Stimulated activated CD4-positive, alpha-beta T cell treated with anti-CD3 and anti-CD28 coated beads, Interleukin-1b, Interleukin-23, amount 100 ng/mL, for 48 hours (primary cell): ENCODE results near the gene RANBP1.

Experiments used
- DNase-seq: peaks from one replicate; pipeline ENCODE4 v3.0.0-alpha.2; 2020

The RANBP1 gene

DNA sequence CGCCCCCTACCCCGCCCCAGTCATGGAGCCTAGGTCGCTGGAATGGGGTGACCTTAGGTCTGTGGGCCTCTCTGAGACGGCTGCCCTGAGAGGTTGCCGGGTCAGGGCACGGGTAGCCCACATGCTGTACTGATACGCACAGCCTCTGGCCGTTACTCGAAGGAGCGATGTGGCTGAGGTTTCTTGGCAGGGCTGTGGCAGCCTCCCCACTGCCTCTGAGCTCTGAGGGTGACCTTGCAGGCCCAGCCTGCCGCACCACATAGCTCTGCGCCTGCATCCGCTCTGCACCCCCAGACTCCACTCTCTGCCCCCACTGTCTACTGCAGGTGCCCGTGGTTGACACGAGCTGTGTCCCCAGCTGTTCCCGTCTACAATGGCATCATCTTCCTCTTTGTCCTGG, 23.0 kb downstream of the RANBP1 start:
- no peak for DNase-seq

GRCh38 chr22:20139391-20140106, 23.6 kb downstream of the RANBP1 start:
- no peak for DNase-seq

- DNase-seq, result no peak
Observed at GRCh38 chr22:20140107-20140445, 24.2 kb downstream of the RANBP1 start.

DNA sequence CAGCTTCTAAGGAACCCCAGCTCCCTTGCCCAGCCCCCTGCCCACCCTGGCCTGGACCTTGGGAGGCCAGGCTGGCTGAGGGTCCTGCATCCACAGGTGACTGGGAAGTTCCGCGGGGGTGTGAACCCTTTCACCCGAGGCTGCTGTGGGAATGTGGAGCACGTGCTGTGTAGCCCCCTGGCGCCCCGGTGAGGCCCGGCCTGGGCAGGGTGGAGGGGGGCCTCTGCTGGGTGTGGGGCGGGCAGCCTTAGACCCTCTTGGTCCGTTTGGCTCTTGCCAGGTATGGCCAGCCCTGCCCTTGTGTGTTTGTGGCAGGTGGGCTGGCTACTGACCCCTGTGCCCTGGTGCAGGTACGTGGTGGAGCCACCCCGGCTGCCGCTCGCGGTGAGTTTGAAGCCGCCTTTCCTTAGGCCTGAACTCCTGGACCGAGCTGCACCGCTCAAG, 24.6 kb downstream of the RANBP1 start:
- DNase-seq, result no peak

DNA sequence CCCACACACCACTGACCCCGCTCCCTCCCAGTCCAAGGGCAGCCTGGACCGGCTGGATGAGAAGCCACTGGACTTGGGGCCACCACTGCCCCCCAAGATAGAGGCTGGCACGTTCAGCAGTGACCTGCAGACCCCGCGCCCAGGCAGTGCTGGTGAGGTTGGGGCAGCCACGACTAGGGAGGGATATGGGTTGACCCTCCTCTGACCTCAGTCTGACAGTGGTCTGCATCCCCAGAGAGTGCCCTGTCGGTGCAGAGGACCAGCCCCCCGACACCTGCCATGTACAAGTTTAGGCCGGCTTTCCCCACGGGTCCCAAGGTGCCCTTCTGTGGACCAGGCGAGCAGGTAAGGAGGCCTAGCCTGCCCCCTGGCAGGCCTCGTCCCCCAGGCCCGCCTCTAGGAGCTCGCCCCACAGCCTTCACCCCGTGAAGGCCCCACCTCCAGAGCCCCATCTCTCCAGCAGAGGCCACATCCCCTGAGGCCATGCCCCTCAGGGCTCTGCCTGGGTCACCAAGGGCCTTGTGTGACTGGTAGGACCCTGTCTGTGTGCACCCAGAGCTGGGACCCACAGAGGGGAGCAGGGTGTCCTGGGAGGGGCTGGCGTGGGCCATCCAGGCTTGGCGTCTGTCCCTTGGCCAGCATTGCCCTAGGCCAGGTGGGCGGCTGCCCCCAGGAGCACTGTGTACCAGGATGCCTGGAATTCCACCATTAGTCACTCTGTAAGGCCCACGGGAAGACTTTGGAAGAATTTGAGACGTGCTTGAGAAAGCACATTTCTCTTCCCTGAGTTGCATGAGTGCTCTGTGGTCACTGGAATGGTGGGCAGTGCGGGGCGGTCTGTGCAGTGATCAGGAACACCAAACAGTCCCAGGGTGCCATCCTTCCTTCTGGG, 25.5 kb downstream of the RANBP1 start:
- no peak for DNase-seq

DNA sequence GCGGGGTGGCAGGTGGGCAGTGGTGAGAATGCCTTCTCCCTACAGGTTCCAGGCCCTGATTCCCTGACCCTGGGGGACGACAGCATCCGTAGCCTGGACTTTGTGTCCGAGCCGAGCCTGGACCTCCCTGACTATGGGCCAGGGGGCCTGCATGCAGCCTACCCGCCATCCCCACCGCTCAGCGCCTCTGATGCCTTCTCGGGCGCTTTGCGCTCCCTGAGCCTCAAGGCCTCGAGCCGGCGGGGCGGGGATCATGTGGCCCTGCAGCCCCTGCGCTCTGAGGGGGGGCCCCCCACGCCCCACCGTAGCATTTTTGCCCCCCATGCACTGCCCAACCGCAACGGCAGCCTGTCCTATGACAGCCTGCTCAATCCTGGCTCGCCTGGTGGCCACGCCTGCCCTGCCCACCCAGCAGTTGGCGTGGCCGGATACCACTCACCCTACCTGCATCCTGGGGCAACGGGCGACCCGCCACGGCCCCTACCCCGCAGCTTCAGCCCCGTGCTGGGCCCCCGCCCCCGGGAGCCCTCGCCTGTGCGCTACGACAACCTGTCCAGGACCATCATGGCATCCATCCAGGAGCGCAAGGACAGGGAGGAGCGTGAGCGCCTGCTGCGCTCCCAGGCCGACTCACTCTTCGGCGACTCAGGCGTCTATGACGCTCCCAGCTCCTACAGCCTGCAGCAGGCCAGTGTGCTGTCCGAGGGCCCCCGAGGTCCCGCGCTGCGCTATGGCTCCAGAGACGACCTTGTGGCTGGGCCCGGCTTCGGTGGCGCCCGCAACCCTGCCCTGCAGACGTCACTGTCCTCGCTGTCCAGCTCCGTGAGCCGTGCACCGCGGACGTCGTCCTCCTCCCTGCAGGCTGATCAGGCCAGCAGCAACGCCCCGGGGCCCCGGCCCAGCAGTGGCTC, 27.1 kb downstream of the RANBP1 start:
- no peak for DNase-seq

GRCh38 chr22:20143883-20144665, 28.2 kb downstream of the RANBP1 start:
- DNase-seq, result no peak

DNA sequence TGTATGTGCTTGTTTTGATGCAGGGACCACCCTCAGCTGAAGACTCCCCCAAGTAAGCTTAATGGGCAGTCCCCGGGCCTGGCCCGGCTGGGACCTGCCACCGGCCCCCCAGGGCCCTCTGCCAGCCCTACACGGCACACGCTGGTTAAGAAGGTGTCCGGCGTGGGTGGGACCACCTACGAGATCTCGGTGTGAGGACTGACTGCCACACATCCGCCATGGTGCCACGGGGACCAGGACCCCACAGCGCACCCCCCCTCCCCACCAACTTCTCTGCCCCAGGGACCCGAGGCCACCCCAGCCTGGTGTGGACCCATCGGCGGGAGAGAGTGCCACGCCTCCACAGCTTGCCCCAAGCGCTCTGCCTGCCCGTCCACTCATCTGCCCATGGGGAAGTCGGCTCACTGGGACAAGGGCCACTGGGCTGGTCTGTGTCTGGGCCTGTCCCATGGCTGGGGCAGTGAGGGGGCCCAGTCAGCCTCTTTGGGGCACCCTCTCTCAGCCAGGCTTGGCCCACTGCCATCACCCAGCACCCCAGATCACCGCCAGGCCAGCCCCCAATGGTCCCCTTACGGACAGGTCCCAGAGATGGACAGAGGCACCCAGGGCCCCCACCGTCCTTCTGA, 29.4 kb downstream of the RANBP1 start:
- no peak for DNase-seq

- DNase-seq, result no peak
Observed at GRCh38 chr22:20145832-20146223, 29.9 kb downstream of the RANBP1 start.

GRCh38 chr22:20146777-20147176, 30.9 kb downstream of the RANBP1 start:
- DNase-seq, result no peak

- DNase-seq, result no peak
Observed at GRCh38 chr22:20147237-20147988, 31.5 kb downstream of the RANBP1 start.

DNA sequence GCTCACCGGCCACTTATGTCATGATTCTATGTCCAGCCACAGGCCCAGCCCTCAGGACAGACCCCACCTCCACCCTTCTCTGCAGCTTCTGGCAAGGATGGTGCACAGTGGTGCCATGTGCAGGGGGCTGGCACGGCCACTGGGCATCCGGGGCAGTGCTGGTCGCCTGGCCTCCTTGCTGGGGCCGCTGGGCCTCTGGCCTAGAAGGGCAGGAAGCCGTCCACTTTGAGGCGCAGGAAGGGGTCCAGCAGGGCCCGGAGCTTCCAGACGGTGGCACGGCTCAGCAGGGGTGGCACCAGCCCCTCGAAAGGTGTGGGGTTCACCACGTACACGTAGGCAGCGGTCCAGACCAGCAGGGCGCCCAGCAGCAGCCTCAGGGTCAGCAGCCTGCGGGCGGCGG, 32.5 kb downstream of the RANBP1 start:
- no peak for DNase-seq

GRCh38 chr22:20149257-20150250, 33.6 kb downstream of the RANBP1 start:
- no peak for DNase-seq

- DNase-seq, result no peak
Observed at GRCh38 chr22:20150381-20151275, 34.7 kb downstream of the RANBP1 start, which contains the start of gene CCDC188. Gene CCDC188, minus strand, starts transcription at chr22:20151055. Its CDS starts 69 bp downstream, at chr22:20150986.

DNA sequence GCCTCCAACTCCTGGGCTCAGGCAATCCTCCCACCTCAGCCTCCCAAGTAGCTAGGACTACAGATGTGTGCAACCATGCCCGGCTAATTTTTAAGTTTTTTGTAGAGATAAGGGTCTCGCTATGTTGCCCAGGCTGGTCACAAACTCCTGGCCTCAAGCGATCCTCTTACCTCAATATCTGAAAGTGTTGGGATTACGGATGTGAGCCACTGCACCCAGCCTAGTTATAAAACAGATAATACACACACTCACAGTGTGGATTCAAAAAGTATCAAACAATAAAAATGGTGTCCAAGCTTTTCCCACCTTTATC, 35.3 kb downstream of the RANBP1 start:
- no peak for DNase-seq

DNA sequence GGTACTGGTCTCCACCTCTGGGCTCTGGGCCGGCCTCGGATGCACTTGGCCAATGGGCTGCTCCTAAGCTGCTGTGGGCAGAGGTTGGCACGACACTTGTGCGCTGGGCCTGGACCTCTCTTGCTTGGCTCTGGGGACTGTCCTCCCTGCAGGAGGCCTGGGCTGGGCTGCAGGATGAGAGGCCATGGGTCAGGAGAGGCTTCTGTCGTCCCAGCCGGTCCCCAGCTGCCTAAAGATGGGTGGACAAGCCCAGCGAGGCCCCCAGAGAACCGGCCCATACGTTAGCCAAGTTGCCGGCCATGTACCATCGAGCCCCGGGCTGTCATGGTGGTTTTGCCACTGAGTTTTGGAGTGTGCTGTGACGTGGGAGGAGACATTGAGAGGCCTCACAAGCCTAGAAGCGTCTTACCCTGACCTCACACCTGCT, 36.6 kb downstream of the RANBP1 start:
- no peak for DNase-seq

DNA sequence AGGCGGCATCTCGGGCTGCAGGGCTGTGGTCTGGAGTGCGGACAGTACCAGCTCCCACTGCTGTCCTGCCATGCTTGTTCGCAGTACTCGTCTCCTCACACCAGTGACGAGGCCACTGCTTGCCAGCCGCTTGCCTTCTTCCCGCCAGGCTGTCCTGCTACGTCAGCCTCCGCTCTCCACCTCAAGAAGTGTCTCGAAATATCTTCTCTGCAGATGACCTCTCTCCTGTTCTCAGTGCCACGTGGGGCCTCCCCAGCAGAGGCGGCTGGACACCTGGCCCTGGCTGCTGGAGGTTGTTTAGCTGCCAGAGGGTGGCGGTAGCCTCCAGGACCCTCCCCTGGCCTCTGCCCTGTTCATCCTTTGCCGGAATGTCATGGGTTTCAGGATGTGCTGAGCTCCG, 38.0 kb downstream of the RANBP1 start:
- no peak for DNase-seq

GRCh38 chr22:20154602-20155187, 38.8 kb downstream of the RANBP1 start:
- DNase-seq, result no peak
